GM23248 (cell line): ENCODE measurements around the gene NTSR2.

Experiments
- EZH2 ChIP-seq: fragments of 200-600 bp; sonication (generic); IDR thresholded peaks from 2 replicates; pipeline ENCODE4 v1.6.1; 2018; ENCODE audit warnings: antibody characterized with exemption, mild to moderate bottlenecking; ENCODE audit not compliant: insufficient read depth, poor library complexity, severe bottlenecking
- EZH2phosphoT487 ChIP-seq: fragments of 200-600 bp; sonication (generic); IDR thresholded peaks from 2 replicates; pipeline ENCODE4 v1.6.1; 2018; ENCODE audit warnings: antibody characterized with exemption, moderate library complexity, mild to moderate bottlenecking, low read depth; ENCODE audit not compliant: insufficient read depth

DNA sequence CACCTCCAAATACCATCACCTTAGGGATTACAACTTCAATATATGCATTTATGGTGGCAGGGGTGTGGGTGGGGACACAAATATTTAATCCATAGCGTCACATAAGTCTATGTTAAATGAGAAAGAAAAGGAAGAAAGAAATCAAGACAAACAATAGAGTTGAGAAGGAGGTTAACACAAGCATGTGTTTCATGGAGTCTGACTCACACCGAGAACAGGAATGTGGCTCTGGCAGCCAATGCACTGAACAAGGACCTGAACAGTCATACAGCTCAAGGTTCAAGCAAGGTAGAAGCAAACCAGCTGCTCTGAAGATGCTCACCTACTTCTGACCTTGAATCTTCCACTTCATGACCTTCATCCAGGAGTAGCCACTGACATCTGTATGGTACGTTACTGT lies 40.2 kb upstream of the NTSR2 start:
- TF ChIP-seq EZH2phosphoT487, result no peak
- TF ChIP-seq EZH2, result no peak
